Activated naive CD8-positive, alpha-beta T cell treated with anti-CD3 and anti-CD28 coated beads for 36 hours (primary cell): ENCODE measurements around the gene FBXL17. TPM values are rescaled to one million over a fixed set of nuclear protein-coding genes. Genes with fewer than 3 reads are reported as not detected.

ENCODE experiments used
- DNase-seq: peaks from one replicate; pipeline ENCODE4 v3.0.0; 2021
- H3K27ac Mint-ChIP-seq: one replicate; pipeline ENCODE4 v1.8.0; 2022; ENCODE audit warnings: mild to moderate bottlenecking, moderate library complexity, mixed read lengths
- H3K27me3 Mint-ChIP-seq: one replicate; pipeline ENCODE4 v1.8.0; 2022; ENCODE audit warnings: mild to moderate bottlenecking, mixed read lengths
- H3K36me3 Mint-ChIP-seq: one replicate; pipeline ENCODE4 v1.8.0; 2021; ENCODE audit warnings: mild to moderate bottlenecking, mixed read lengths
- H3K4me1 Mint-ChIP-seq: one replicate; pipeline ENCODE4 v1.8.0; 2021; ENCODE audit warnings: mixed read lengths
- H3K4me3 Mint-ChIP-seq: one replicate; pipeline ENCODE4 v1.8.0; 2022; ENCODE audit warnings: mild to moderate bottlenecking, moderate library complexity, mixed read lengths
- H3K9me3 Mint-ChIP-seq: one replicate; pipeline ENCODE4 v1.8.0; 2022; ENCODE audit warnings: mixed read lengths
- total RNA-seq, 2 experiments: library from RNA; stranded (reverse); gene quantifications; one replicate each; pipeline ENCODE4 v1.2.3, GENCODE V29; 2021

The FBXL17 gene
- total RNA-seq, 2 experiments from 2014 or later, result 3.6 to 4.5 TPM

GRCh38 chr5:108260117-108260857 lies 121.6 kb downstream of the FBXL17 start:
- Mint-ChIP-seq H3K27ac (no peak overlapping the region), H3K4me3 (peak overlapping the region; percentile 33), H3K4me1 (peaks cover 12% of the 10 kb centered on the region), H3K36me3 (no peaks in the 10 kb centered on the region), H3K27me3 (no peaks in the 10 kb centered on the region), H3K9me3 (no peaks in the 10 kb centered on the region)
- peak; percentile 58 for DNase-seq

- H3K36me3 Mint-ChIP-seq, result no peaks in the 10 kb centered on the region
- peaks cover 12% of the 10 kb centered on the region for H3K4me1 Mint-ChIP-seq
- H3K27me3 Mint-ChIP-seq, result no peaks in the 10 kb centered on the region
Measured at GRCh38 chr5:108259306-108259705, 122.6 kb downstream of the FBXL17 start.

DNA sequence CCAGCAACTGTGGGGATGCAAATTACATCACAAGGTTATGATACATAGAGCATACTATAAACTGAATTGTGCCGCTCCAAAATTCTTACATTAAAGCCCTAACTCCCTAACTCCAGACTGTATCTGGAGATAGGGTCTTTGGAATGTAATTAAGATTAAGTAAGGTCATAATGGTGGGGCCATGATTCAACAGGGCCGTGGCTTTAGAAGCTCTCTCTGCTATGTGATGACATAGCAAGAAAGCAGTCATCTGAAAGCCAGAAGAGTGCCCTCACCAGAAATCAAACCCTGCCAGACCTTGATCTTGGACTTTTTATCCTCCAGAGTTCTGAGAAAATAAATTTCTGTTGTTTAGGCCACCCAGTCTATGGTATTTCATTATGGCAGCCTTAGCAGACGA lies 123.9 kb downstream of the FBXL17 start:
- no peak overlapping the region for H3K27ac Mint-ChIP-seq
- no peak for DNase-seq
- H3K4me1 Mint-ChIP-seq, result peaks cover 12% of the 10 kb centered on the region
- H3K4me3 Mint-ChIP-seq, result no peak overlapping the region
- H3K9me3 Mint-ChIP-seq, result no peaks in the 10 kb centered on the region
- no peaks in the 10 kb centered on the region for H3K36me3 Mint-ChIP-seq
- H3K27me3 Mint-ChIP-seq, result no peaks in the 10 kb centered on the region

More at GRCh38 chr5:108259306-108259705, 122.6 kb downstream of the FBXL17 start:
- Mint-ChIP-seq H3K9me3 (no peaks in the 10 kb centered on the region), H3K4me3 (no peak overlapping the region), H3K27ac (no peak overlapping the region)
- no peak for DNase-seq

- Mint-ChIP-seq H3K9me3 (no peaks in the 10 kb centered on the region), H3K27me3 (no peaks in the 10 kb centered on the region), H3K36me3 (no peaks in the 10 kb centered on the region), H3K4me1 (peaks cover 8% of the 10 kb centered on the region), H3K27ac (no peak overlapping the region), H3K4me3 (no peak overlapping the region)
- no peak for DNase-seq
Measured at GRCh38 chr5:108255468-108255867, 126.4 kb downstream of the FBXL17 start.

GRCh38 chr5:108251350-108251749 lies 130.5 kb downstream of the FBXL17 start:
- Mint-ChIP-seq H3K9me3 (no peaks in the 10 kb centered on the region), H3K36me3 (peaks cover 11% of the 10 kb centered on the region), H3K4me1 (no peaks in the 10 kb centered on the region), H3K27ac (no peak overlapping the region), H3K27me3 (no peaks in the 10 kb centered on the region), H3K4me3 (no peak overlapping the region)
- no peak for DNase-seq

GRCh38 chr5:108249785-108250426 lies 132.0 kb downstream of the FBXL17 start:
- Mint-ChIP-seq H3K27ac (no peak overlapping the region), H3K36me3 (peaks cover 11% of the 10 kb centered on the region), H3K4me1 (no peaks in the 10 kb centered on the region), H3K9me3 (no peaks in the 10 kb centered on the region), H3K4me3 (no peak overlapping the region), H3K27me3 (no peaks in the 10 kb centered on the region)
- DNase-seq, result no peak

- no peak overlapping the region for H3K4me3 Mint-ChIP-seq
Measured at GRCh38 chr5:108249095-108249784, 132.7 kb downstream of the FBXL17 start.

DNA sequence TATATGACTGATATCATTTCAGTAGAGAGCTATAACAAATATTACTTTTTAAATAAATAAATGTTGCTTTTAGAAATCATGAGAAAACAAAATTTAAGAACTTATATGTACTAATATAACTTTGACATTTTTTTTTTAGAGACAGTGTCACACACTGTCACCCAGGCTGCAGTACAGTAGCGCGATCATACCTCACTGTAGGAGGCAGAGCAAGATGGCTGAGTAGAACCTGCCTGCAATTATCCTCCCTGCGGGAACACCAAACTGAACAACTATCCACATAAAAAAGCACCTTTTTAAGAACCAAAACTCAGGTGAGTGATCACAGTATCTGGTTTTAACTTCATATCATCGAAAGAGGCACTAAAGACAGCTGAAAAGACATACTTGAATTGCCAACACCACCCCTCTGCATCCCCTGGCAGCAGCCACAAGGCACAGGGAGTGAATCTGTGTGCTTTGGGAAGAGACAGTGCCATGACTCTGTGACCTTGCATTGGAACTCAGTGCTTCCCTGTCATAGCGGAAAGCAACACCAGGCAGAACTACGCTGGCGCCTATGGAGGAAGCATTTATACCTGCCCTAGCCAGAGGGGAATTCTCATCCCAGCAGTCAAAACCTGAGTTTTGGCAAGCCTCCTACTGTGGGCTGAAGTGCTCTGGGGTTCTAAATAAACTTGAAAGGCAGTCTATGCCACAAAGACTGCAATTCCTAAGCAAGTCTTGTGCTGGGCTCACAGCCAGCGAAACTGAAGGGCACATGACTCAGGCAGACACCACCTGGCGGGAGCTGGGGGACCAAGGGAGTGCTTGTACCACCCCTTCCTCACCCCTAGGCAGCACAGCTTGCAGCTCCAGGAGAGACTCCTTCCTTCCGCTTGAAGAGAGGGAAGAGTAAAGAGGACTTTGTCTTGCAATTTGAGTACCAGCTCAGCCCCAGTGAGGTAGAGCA lies 142.7 kb downstream of the FBXL17 start:
- peaks cover 24% of the 10 kb centered on the region for H3K36me3 Mint-ChIP-seq
- no peak overlapping the region for H3K27ac Mint-ChIP-seq

More at GRCh38 chr5:108249095-108249784, 132.7 kb downstream of the FBXL17 start:
- Mint-ChIP-seq H3K27me3 (no peaks in the 10 kb centered on the region), H3K27ac (no peak overlapping the region), H3K36me3 (peaks cover 11% of the 10 kb centered on the region), H3K4me1 (no peaks in the 10 kb centered on the region), H3K9me3 (no peaks in the 10 kb centered on the region)
- no peak for DNase-seq

DNA sequence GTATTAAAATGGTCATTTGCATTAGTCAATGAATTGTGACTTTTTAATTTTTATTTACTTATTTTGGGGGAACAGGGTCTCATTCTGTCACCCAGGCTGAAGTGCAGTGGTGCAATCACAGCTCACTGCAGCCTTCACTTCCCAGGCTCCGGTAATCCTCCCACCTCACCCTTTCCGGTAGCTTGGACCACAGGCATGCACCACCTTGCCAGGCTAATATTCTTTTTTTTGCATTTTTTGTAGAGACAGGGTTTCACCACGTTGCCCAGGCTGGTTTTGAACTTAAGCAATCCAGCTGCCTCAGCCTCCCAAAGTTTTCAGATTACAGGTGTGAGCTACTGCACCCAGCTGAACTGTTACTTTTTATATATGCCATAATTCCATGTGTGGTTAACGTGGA lies 143.4 kb downstream of the FBXL17 start:
- Mint-ChIP-seq H3K36me3 (peaks cover 24% of the 10 kb centered on the region), H3K4me3 (no peak overlapping the region), H3K27me3 (no peaks in the 10 kb centered on the region), H3K27ac (no peak overlapping the region), H3K4me1 (no peaks in the 10 kb centered on the region), H3K9me3 (peaks cover 7% of the 10 kb centered on the region)
- DNase-seq, result no peak

More for the DNA sequence above, 142.7 kb downstream of the FBXL17 start:
- H3K4me3 Mint-ChIP-seq, result no peak overlapping the region
- peaks cover 7% of the 10 kb centered on the region for H3K9me3 Mint-ChIP-seq
- H3K27me3 Mint-ChIP-seq, result no peaks in the 10 kb centered on the region
- no peaks in the 10 kb centered on the region for H3K4me1 Mint-ChIP-seq
- no peak for DNase-seq

DNA sequence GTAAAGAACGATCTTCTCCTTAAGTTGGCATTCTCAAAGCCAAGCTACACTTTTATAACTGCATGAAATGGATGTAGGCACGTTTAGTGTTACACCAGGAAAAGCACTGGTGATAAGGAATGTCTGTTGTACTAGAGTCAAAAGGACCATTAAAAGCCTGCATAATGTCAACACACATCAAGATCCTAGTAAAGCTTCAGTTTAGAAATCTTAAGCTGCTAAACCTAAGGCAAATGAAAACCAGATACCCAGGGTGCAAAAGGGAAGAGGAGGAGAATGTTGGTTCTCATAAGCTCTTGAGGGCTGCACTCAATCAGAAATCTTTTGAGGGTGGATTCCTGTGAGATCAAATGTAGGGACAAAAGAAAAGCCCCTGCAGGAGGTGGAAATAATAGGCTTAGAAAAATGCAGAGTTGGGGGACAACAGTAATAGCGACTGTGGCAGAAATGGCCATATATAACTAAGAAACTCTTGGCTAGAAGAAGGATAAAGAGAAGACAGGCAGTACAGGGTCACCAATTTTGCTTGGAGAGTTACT lies 148.2 kb downstream of the FBXL17 start:
- Mint-ChIP-seq H3K4me1 (no peaks in the 10 kb centered on the region), H3K4me3 (no peak overlapping the region), H3K9me3 (peaks cover 1% of the 10 kb centered on the region), H3K27me3 (no peaks in the 10 kb centered on the region), H3K36me3 (peaks cover 37% of the 10 kb centered on the region), H3K27ac (no peak overlapping the region)
- DNase-seq, result no peak

DNA sequence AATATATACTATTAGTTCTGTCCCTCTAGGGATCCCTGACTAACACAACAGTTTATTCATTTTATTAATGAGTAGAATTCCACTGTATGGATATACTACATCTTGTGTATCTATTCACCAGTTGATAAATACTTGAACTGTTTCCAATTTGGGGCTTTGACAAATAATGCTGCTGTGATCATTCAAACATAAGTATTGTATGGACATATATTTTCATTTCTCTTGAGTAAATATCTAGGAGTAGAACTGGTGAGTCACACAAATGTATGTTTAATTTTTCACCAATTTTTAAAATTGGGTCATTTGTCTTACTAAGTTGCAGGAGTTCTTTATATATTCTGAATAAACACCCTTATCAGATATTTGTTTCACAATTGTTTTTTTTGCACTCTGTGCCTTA lies 149.1 kb downstream of the FBXL17 start:
- H3K27ac Mint-ChIP-seq, result no peak overlapping the region
- peaks cover 40% of the 10 kb centered on the region for H3K36me3 Mint-ChIP-seq
- no peak overlapping the region for H3K4me3 Mint-ChIP-seq
- peaks cover 1% of the 10 kb centered on the region for H3K9me3 Mint-ChIP-seq
- DNase-seq, result no peak
- no peaks in the 10 kb centered on the region for H3K4me1 Mint-ChIP-seq
- H3K27me3 Mint-ChIP-seq, result no peaks in the 10 kb centered on the region

DNA sequence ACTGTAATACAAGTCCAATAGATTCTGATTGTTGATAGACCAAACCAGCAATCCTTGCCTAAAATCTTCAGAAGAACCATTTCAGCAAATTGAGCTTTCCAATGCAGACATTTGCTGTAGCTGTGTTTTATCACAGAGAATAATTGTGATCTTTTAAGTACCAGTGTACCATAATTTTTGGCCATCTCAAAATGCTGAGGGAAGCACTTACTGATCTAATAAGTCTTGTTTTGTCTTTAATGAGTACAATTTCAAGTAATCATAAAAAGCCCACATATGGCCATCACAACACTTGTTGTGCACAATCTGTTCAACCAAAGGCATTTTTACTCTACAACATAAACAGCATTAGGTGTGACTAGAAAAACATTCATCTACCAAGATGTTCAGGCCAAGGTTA lies 159.9 kb downstream of the FBXL17 start:
- Mint-ChIP-seq H3K4me3 (no peak overlapping the region), H3K36me3 (peaks cover 48% of the 10 kb centered on the region), H3K9me3 (peaks cover 7% of the 10 kb centered on the region), H3K27ac (no peak overlapping the region), H3K4me1 (no peaks in the 10 kb centered on the region), H3K27me3 (no peaks in the 10 kb centered on the region)
- no peak for DNase-seq

GRCh38 chr5:108220834-108221233 lies 161.1 kb downstream of the FBXL17 start:
- peaks cover 7% of the 10 kb centered on the region for H3K9me3 Mint-ChIP-seq
- no peaks in the 10 kb centered on the region for H3K4me1 Mint-ChIP-seq
- H3K4me3 Mint-ChIP-seq, result no peak overlapping the region
- H3K27me3 Mint-ChIP-seq, result no peaks in the 10 kb centered on the region
- H3K36me3 Mint-ChIP-seq, result peaks cover 51% of the 10 kb centered on the region
- no peak for DNase-seq
- H3K27ac Mint-ChIP-seq, result no peak overlapping the region

GRCh38 chr5:108216890-108217289 lies 165.0 kb downstream of the FBXL17 start:
- Mint-ChIP-seq H3K4me3 (no peak overlapping the region), H3K36me3 (peaks cover 51% of the 10 kb centered on the region), H3K27me3 (no peaks in the 10 kb centered on the region), H3K27ac (no peak overlapping the region), H3K4me1 (no peaks in the 10 kb centered on the region), H3K9me3 (peaks cover 7% of the 10 kb centered on the region)
- no peak for DNase-seq
